ENCODE data around the gene EIF4H.

- TF ChIP-seq FOXA1 (IDR thresholded peaks at IDR 0.05) (no peak), FOXM1 (IDR thresholded peaks at IDR 0.05; ENCODE audit: borderline replicate concordance) (no peak), TARDBP (IDR thresholded peaks at IDR 0.05) (no peak), HDGF (IDR thresholded peaks at IDR 0.05; ENCODE audit: borderline replicate concordance) (no peak), LEF1 (IDR thresholded peaks at IDR 0.05; ENCODE audit: borderline replicate concordance) (no peak), SP1 (IDR thresholded peaks at IDR 0.05) (no peak), FOXK2 (IDR thresholded peaks at IDR 0.05) (no peak), NFRKB (IDR thresholded peaks at IDR 0.05) (no peak), SUZ12 (IDR thresholded peaks at IDR 0.05) (no peak), L3MBTL2 (conservative IDR thresholded peaks at IDR 0.05) (no peak), ELF4 (IDR thresholded peaks at IDR 0.05) (no peak), CTBP1 (IDR thresholded peaks at IDR 0.05; ENCODE audit: borderline replicate concordance) (no peak), ARNT (IDR thresholded peaks at IDR 0.05) (no peak)
- TF ChIP-seq, protein P1, sequence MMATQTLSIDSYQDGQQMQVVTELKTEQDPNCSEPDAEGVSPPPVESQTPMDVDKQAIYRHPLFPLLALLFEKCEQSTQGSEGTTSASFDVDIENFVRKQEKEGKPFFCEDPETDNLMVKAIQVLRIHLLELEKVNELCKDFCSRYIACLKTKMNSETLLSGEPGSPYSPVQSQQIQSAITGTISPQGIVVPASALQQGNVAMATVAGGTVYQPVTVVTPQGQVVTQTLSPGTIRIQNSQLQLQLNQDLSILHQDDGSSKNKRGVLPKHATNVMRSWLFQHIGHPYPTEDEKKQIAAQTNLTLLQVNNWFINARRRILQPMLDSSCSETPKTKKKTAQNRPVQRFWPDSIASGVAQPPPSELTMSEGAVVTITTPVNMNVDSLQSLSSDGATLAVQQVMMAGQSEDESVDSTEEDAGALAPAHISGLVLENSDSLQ (IDR thresholded peaks at IDR 0.05), result no peak
These were observed 56.5 kb downstream of the EIF4H start for GRCh38 chr7:74230446-74231231.
